Measurements from ENCODE around the gene CFAP90. TPM values are rescaled to one million over a fixed set of nuclear protein-coding genes. Genes with fewer than 3 reads are reported as not detected.

Gene CFAP90
- total RNA-seq, 1 donor from 2014 or later: not detected

- FAIRE-seq: no peak
- Histone ChIP-seq H3K36me3 (ENCODE audit: control insufficient read depth, insufficient read depth, low read length) (no peaks in the 10 kb centered on the region), H3K4me3 (ENCODE audit: low read depth, low read length) (no peak overlapping the region), H3K27me3 (ENCODE audit: control insufficient read depth, insufficient read depth, low read length) (peaks cover 8% of the 10 kb centered on the region)
- no peak for DNase-seq (ENCODE audit: low read depth)
- no peak for TF ChIP-seq CTCF (IDR thresholded peaks at IDR 0.05; ENCODE audit: insufficient read depth, low read length, severe bottlenecking)
These were observed 2.6 kb downstream of the CFAP90 start for GRCh38 chr5:7848296-7848695.

DNA sequence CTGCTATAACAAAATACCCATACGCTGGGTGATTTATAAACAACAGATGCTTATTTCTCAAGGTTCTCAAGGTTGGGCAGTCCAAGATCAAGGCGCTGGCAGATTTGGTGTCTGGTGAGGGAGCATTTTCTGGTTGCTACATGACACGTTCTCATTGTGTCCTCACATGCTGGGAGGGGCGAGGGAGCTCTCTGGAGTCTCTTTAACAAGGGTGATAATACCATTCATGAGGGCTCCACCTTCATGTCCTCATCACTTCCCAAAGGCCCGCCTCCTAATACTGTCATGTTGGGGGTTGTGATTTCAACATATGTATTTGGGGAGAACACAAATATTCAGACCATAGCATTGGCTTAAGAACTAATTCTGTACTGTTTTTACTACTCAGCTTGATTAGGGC lies 4.6 kb downstream of the CFAP90 start:
- DNase-seq (ENCODE audit: low read depth) (no peak), FAIRE-seq (no peak)
- Histone ChIP-seq H3K4me3 (ENCODE audit: low read depth, low read length) (no peak overlapping the region), H3K36me3 (ENCODE audit: control insufficient read depth, insufficient read depth, low read length) (no peaks in the 10 kb centered on the region), H3K27me3 (ENCODE audit: control insufficient read depth, insufficient read depth, low read length) (peaks cover 8% of the 10 kb centered on the region)
- TF ChIP-seq CTCF (IDR thresholded peaks at IDR 0.05; ENCODE audit: insufficient read depth, low read length, severe bottlenecking): no peak

DNA sequence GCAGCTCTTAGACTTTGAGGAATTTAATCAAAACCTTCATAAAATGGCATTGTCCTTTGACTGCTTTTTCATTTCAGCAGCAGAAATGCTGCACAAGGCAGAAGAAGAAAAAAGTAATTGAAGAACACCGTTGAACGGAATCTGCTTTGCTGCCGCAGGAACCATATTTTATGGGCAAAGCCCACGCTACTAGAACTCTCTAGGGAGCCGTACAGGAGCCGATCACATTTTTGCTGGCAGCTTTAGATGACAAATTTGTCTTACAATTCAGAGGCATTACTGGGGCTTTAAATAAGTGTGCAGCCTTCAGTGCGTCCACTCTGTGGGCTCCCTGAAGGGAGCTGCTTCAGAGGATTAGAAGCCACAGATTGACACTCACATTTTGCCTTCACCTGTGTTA lies 5.4 kb downstream of the CFAP90 start:
- Histone ChIP-seq H3K36me3 (ENCODE audit: control insufficient read depth, insufficient read depth, low read length) (no peaks in the 10 kb centered on the region), H3K27me3 (ENCODE audit: control insufficient read depth, insufficient read depth, low read length) (peaks cover 8% of the 10 kb centered on the region), H3K4me3 (ENCODE audit: low read depth, low read length) (no peak overlapping the region)
- no peak for FAIRE-seq
- TF ChIP-seq CTCF (IDR thresholded peaks at IDR 0.05; ENCODE audit: insufficient read depth, low read length, severe bottlenecking): no peak
- no peak for DNase-seq (ENCODE audit: low read depth)

DNA sequence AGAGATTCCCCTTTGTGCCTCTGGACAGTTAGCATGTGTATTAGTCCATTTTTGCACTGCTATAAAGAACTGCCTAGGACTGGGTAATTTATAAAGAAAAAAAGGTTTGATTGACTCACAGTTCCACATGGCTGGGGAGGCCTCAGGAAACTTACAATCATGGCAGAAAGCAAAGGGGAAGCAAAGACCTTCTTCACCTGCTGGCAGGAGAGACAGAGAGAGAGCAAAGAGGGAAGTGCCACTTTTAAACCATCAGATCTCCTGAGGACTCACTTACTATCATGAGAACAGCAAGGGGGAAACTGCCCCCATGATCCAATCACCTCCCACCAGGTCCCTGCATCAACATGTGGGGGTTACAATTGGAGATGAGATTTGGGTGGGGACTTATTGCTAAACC lies 6.0 kb downstream of the CFAP90 start:
- Histone ChIP-seq H3K36me3 (ENCODE audit: control insufficient read depth, insufficient read depth, low read length) (no peaks in the 10 kb centered on the region), H3K27me3 (ENCODE audit: control insufficient read depth, insufficient read depth, low read length) (peaks cover 8% of the 10 kb centered on the region), H3K4me3 (ENCODE audit: low read depth, low read length) (no peak overlapping the region)
- FAIRE-seq: no peak
- DNase-seq (ENCODE audit: low read depth): no peak
- TF ChIP-seq CTCF (IDR thresholded peaks at IDR 0.05; ENCODE audit: insufficient read depth, low read length, severe bottlenecking): no peak

DNA sequence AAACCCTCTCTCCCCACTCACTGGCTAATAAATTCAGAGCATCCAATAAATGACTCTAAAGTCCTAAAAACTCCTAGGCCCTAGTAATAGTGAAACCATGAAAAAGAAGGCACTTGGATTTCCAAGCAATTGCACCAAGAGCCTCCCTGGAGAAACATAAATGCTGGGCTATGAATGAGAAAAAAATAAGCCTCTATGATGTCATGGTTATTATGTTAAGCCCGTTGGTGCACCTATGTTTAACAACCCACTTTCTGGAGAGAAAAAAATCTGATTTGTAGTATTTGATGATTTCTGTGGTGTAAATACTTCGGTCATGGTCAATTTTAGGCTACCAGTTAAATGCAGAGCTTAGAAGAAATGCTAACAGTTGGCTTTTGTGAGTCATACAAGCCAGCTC lies 8.4 kb downstream of the CFAP90 start:
- DNase-seq (ENCODE audit: low read depth): no peak
- H3K27me3 ChIP-seq (ENCODE audit: control insufficient read depth, insufficient read depth, low read length): no peaks in the 10 kb centered on the region
- H3K4me3 ChIP-seq (ENCODE audit: low read depth, low read length): no peak overlapping the region
- FAIRE-seq: no peak
- TF ChIP-seq CTCF (IDR thresholded peaks at IDR 0.05; ENCODE audit: insufficient read depth, low read length, severe bottlenecking): no peak
- no peaks in the 10 kb centered on the region for H3K36me3 ChIP-seq (ENCODE audit: control insufficient read depth, insufficient read depth, low read length)

- FAIRE-seq: peak; percentile 18
- Histone ChIP-seq H3K4me3 (ENCODE audit: low read depth, low read length) (no peak overlapping the region), H3K36me3 (ENCODE audit: control insufficient read depth, insufficient read depth, low read length) (no peaks in the 10 kb centered on the region), H3K27me3 (ENCODE audit: control insufficient read depth, insufficient read depth, low read length) (no peaks in the 10 kb centered on the region)
- no peak for DNase-seq (ENCODE audit: low read depth)
- TF ChIP-seq CTCF (IDR thresholded peaks at IDR 0.05; ENCODE audit: insufficient read depth, low read length, severe bottlenecking): no peak
These were observed 13.5 kb downstream of the CFAP90 start for GRCh38 chr5:7837403-7837802.
